Upper lobe of left lung (tissue), 4 donors: ENCODE measurements around the gene DENND1A.

Source experiments
- EP300 ChIP-seq, 4 donors: sonication (generic); formaldehyde crosslinking; IDR thresholded peaks; one replicate each; pipeline ENCODE4 v1.5.1; 2017; ENCODE audit warnings: antibody characterized with exemption in 4 of 4, control low read depth in 2 of 4
- POLR2A ChIP-seq, 4 donors: fragments of 450-650 bp; IDR thresholded peaks; one replicate each; pipeline ENCODE4 v1.5.1; 2016 to 2017; ENCODE audit warnings: antibody characterized with exemption in 4 of 4, mild to moderate bottlenecking in 2 of 4
- TF ChIP-seq, protein P1 (sequence below), 6 experiments: fragments of 450-650 bp in 4 of 6; fragments of 200-600 bp in 2 of 6; sonication (generic) in 2 of 6; IDR thresholded peaks; one replicate each; pipeline ENCODE4 v1.5.1; 2016 to 2019; ENCODE audit warnings: antibody characterized with exemption in 6 of 6

DNA sequence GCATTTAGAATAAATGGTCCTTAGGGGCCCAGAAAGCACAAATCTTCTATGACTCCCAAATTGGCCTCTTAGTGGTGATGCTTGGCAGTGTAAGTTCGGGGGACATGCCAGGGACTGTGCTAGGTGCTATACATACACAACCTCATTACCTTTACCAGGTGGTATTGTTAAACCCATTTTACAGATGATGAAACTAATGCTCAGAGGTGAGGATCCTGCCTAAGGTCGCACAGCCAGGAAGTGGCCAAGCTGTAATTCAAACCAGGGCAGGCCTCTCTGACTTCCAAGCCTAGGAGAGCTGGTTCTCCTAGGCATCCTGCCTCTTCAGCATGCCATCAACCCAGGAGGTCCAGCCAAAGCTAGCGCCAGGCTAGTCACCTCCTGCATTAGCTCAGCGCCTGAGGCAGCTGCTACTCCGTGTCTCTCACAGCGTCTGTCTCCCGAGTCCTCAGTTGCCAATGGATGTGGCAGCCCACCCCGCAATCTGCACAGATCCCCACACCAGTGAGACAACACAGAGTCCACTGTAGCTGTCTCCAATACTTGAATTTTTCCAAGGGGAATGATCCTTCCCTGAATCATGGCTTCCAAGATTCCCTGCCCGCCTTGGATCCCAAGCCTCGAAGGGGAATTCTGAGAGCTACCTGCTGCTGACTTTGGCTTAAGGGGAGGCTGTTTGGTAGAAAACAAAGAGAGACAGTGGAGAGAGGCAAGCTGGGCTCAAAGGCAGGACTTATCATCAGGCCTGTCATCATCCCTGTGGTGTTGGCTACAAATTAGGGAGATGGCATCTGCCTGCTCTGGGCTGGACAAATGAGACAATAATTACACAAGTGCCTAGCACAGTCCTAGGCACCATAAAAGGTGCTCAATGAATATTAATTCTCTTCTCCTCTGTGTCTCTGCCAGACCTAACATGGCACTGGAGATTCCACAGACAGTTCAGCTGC, 521.3 kb downstream of the DENND1A start:
- TF ChIP-seq EP300 (IDR thresholded peaks at IDR 0.05) (no peak), POLR2A (IDR thresholded peaks at IDR 0.05) (no peak)
- TF ChIP-seq, protein P1, sequence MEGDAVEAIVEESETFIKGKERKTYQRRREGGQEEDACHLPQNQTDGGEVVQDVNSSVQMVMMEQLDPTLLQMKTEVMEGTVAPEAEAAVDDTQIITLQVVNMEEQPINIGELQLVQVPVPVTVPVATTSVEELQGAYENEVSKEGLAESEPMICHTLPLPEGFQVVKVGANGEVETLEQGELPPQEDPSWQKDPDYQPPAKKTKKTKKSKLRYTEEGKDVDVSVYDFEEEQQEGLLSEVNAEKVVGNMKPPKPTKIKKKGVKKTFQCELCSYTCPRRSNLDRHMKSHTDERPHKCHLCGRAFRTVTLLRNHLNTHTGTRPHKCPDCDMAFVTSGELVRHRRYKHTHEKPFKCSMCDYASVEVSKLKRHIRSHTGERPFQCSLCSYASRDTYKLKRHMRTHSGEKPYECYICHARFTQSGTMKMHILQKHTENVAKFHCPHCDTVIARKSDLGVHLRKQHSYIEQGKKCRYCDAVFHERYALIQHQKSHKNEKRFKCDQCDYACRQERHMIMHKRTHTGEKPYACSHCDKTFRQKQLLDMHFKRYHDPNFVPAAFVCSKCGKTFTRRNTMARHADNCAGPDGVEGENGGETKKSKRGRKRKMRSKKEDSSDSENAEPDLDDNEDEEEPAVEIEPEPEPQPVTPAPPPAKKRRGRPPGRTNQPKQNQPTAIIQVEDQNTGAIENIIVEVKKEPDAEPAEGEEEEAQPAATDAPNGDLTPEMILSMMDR (IDR thresholded peaks at IDR 0.05) = no peak
